HEK293 (cell line): Measurements from ENCODE around the gene DCP1A.
A peak's percentile ranks its signal among the peaks of the same experiment; 100 is the strongest.

Experiments used
- BCL11B ChIP-seq: fragments of 450-650 bp; formaldehyde crosslinking; IDR thresholded peaks from 2 replicates; pipeline ENCODE4 v1.5.1; 2016; ENCODE audit warnings: low read depth, missing biosample characterization, missing genetic modification characterization
- GLI2 ChIP-seq: fragments of 450-650 bp; formaldehyde crosslinking; IDR thresholded peaks from 2 replicates; pipeline ENCODE4; 2017; ENCODE audit warnings: missing biosample characterization, missing genetic modification characterization, low read depth, borderline replicate concordance
- MEIS1 ChIP-seq: sonication (generic); formaldehyde crosslinking; IDR thresholded peaks from 2 replicates; pipeline ENCODE4 v1.8.1; 2022; ENCODE audit warnings: missing genetic modification reagents, mild to moderate bottlenecking, borderline replicate concordance
- MYNN ChIP-seq: fragments of 450-650 bp; formaldehyde crosslinking; IDR thresholded peaks from 2 replicates; pipeline ENCODE4 v1.5.1; 2016; ENCODE audit warnings: missing biosample characterization, missing genetic modification characterization, borderline replicate concordance
- PRDM1 ChIP-seq: fragments of 450-650 bp; formaldehyde crosslinking; IDR thresholded peaks from 2 replicates; pipeline ENCODE4; 2016; ENCODE audit warnings: missing biosample characterization, missing genetic modification characterization
- WT1 ChIP-seq: fragments of 450-650 bp; formaldehyde crosslinking; IDR thresholded peaks from 2 replicates; pipeline ENCODE4 v1.5.1; 2016; ENCODE audit warnings: missing biosample characterization, missing genetic modification characterization
- ZFP41 ChIP-seq: fragments of 450-650 bp; formaldehyde crosslinking; IDR thresholded peaks from 2 replicates; pipeline ENCODE4 v1.5.1; 2016; ENCODE audit warnings: missing biosample characterization, missing genetic modification characterization, borderline replicate concordance
- ZNF133 ChIP-seq: fragments of 450-650 bp; formaldehyde crosslinking; IDR thresholded peaks from 2 replicates; pipeline ENCODE4 v1.5.1; 2016; ENCODE audit warnings: missing biosample characterization, missing genetic modification characterization
- ZNF202 ChIP-seq: fragments of 450-650 bp; formaldehyde crosslinking; IDR thresholded peaks from 2 replicates; pipeline ENCODE4 v1.5.1; 2016; ENCODE audit warnings: missing biosample characterization, missing genetic modification characterization, borderline replicate concordance
- ZNF23 ChIP-seq: fragments of 450-650 bp; formaldehyde crosslinking; IDR thresholded peaks from 2 replicates; pipeline ENCODE4 v1.5.1; 2016; ENCODE audit warnings: missing biosample characterization, missing genetic modification characterization, borderline replicate concordance
- ZNF311 ChIP-seq: fragments of 450-650 bp; formaldehyde crosslinking; IDR thresholded peaks from 2 replicates; pipeline ENCODE4 v1.5.1; 2017; ENCODE audit warnings: missing biosample characterization, missing genetic modification characterization, borderline replicate concordance
- ZNF335 ChIP-seq: fragments of 450-650 bp; formaldehyde crosslinking; conservative IDR thresholded peaks from 2 replicates; pipeline ENCODE4 v1.5.1; 2016; ENCODE audit warnings: missing biosample characterization, missing genetic modification characterization
- ZNF354C ChIP-seq: fragments of 450-650 bp; formaldehyde crosslinking; IDR thresholded peaks from 2 replicates; pipeline ENCODE4 v1.5.1; 2016; ENCODE audit warnings: missing biosample characterization, missing genetic modification characterization, low read depth, borderline replicate concordance
- ZNF366 ChIP-seq: fragments of 450-650 bp; formaldehyde crosslinking; conservative IDR thresholded peaks from 2 replicates; pipeline ENCODE4 v1.5.1; 2016; ENCODE audit warnings: missing biosample characterization, missing genetic modification characterization
- ZNF423 ChIP-seq: fragments of 450-650 bp; formaldehyde crosslinking; IDR thresholded peaks from 2 replicates; pipeline ENCODE4 v1.5.1; 2016; ENCODE audit warnings: missing biosample characterization, missing genetic modification characterization
- ZNF544 ChIP-seq: fragments of 450-650 bp; formaldehyde crosslinking; IDR thresholded peaks from 2 replicates; pipeline ENCODE4 v1.5.0; 2017; ENCODE audit warnings: missing biosample characterization, missing genetic modification characterization
- ZNF548 ChIP-seq: fragments of 450-650 bp; formaldehyde crosslinking; IDR thresholded peaks from 2 replicates; pipeline ENCODE4 v1.5.1; 2016; ENCODE audit warnings: missing biosample characterization, missing genetic modification characterization
- ZNF626 ChIP-seq: fragments of 450-650 bp; sonication (Bioruptor Pico); formaldehyde crosslinking; IDR thresholded peaks from 2 replicates; pipeline ENCODE4 v1.5.1; 2018; ENCODE audit warnings: missing biosample characterization, missing genetic modification characterization, inconsistent platforms
- ZNF629 ChIP-seq: fragments of 450-650 bp; formaldehyde crosslinking; IDR thresholded peaks from 2 replicates; pipeline ENCODE4 v1.5.1; 2017; ENCODE audit warnings: missing biosample characterization, missing genetic modification characterization
- ZNF658 ChIP-seq: fragments of 450-650 bp; formaldehyde crosslinking; IDR thresholded peaks from 2 replicates; pipeline ENCODE4; 2016; ENCODE audit warnings: missing biosample characterization, missing genetic modification characterization
- ZNF660 ChIP-seq: fragments of 450-650 bp; IDR thresholded peaks from 2 replicates; pipeline ENCODE4 v1.5.1; 2018; ENCODE audit warnings: missing biosample characterization, mild to moderate bottlenecking, missing genetic modification characterization
- ZNF664 ChIP-seq: fragments of 450-650 bp; formaldehyde crosslinking; IDR thresholded peaks from 2 replicates; pipeline ENCODE4 v1.5.1; 2016; ENCODE audit warnings: missing biosample characterization, missing genetic modification characterization
- ZXDB ChIP-seq: fragments of 450-650 bp; formaldehyde crosslinking; IDR thresholded peaks from 2 replicates; pipeline ENCODE4 v1.5.1; 2016; ENCODE audit warnings: missing biosample characterization, missing genetic modification characterization
- TF ChIP-seq, protein P1 (sequence below): fragments of 450-650 bp; formaldehyde crosslinking; conservative IDR thresholded peaks from 2 replicates; pipeline ENCODE4 v1.5.1; 2016; ENCODE audit warnings: low read depth, missing biosample characterization, missing genetic modification characterization
- TF ChIP-seq, protein P2 (sequence below): fragments of 450-650 bp; formaldehyde crosslinking; IDR thresholded peaks from 2 replicates; pipeline ENCODE4 v1.5.1; 2016; ENCODE audit warnings: missing biosample characterization, missing genetic modification characterization
- TF ChIP-seq, protein P3 (sequence below): fragments of 450-650 bp; formaldehyde crosslinking; IDR thresholded peaks from 2 replicates; pipeline ENCODE4 v1.5.1; 2016; ENCODE audit warnings: missing biosample characterization, missing genetic modification characterization
- TF ChIP-seq, protein P4 (sequence below): fragments of 450-650 bp; formaldehyde crosslinking; IDR thresholded peaks from 2 replicates; pipeline ENCODE4 v1.5.1; 2017; ENCODE audit warnings: missing biosample characterization, missing genetic modification characterization
- TF ChIP-seq, protein P5 (sequence below): fragments of 450-650 bp; formaldehyde crosslinking; IDR thresholded peaks from 2 replicates; pipeline ENCODE4 v1.5.1; 2016; ENCODE audit warnings: missing biosample characterization, missing genetic modification characterization

DCP1A gene

DNA sequence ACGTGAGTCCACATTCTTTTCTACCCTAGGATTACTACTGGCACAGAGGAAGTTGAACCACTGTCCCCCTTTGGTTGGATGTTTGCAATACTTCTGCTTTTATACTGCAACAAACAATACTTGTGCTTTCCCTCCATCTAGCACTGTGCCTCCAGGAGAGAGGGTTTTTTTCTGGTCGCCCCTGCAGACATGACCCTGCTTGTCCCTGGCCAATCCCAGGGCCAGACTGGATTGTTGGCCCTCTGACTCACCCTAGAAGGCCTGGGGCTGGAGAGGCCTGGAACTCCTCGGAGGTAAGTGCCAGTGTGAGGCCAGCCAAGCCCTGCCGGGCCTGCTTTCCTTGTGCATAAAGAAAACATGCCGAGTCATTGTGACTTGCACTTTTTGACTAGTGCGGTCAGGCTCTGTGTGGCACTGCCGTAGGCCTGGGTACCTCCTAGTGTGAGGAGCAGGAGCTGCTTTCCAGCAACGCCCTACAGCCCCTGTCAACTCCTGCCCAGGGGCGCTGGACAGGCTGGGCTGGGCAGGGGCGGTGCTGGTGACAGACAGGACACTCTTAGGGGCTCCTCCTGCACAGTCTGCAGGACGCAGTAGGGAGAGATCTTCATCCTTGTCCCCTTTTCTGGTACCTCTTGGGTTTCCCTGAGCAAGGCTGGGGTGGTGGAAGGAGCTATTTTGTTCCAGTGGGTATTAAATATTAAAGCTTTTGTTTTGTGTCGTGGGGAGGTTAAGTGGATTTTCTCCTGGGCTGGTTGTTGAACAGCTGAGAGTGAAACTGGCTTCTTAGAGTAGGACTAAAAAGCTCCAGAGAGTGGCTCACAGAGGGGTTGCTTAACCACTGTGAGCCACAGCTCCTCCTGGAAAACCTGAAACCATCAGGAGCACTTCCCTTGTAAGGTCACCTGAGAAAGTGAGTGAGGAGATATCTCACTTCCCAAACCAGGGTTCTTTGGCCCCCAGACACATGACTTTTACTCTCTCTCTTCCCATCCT, 77.2 kb downstream of the DCP1A start (continued):
- TF ChIP-seq BCL11B (tag by site-specific recombination): no peak
- TF ChIP-seq, protein P1, sequence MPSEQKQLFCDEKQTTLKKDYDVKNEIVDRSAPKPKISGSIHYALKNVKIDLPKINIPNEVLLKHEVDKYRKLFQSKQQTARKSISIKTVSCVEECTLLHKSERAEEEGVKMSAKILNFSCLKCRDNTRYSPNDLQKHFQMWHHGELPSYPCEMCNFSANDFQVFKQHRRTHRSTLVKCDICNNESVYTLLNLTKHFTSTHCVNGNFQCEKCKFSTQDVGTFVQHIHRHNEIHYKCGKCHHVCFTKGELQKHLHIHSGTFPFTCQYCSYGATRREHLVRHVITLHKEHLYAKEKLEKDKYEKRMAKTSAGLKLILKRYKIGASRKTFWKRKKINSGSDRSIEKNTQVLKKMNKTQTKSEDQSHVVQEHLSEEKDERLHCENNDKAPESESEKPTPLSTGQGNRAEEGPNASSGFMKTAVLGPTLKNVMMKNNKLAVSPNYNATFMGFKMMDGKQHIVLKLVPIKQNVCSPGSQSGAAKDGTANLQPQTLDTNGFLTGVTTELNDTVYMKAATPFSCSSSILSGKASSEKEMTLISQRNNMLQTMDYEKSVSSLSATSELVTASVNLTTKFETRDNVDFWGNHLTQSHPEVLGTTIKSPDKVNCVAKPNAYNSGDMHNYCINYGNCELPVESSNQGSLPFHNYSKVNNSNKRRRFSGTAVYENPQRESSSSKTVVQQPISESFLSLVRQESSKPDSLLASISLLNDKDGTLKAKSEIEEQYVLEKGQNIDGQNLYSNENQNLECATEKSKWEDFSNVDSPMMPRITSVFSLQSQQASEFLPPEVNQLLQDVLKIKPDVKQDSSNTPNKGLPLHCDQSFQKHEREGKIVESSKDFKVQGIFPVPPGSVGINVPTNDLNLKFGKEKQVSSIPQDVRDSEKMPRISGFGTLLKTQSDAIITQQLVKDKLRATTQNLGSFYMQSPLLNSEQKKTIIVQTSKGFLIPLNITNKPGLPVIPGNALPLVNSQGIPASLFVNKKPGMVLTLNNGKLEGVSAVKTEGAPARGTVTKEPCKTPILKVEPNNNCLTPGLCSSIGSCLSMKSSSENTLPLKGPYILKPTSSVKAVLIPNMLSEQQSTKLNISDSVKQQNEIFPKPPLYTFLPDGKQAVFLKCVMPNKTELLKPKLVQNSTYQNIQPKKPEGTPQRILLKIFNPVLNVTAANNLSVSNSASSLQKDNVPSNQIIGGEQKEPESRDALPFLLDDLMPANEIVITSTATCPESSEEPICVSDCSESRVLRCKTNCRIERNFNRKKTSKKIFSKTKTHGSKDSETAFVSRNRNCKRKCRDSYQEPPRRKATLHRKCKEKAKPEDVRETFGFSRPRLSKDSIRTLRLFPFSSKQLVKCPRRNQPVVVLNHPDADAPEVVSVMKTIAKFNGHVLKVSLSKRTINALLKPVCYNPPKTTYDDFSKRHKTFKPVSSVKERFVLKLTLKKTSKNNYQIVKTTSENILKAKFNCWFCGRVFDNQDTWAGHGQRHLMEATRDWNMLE (tag by site-specific recombination): peak; percentile 39; the same call in 1 of the 2 replicates
- TF ChIP-seq ZNF423 (tag by site-specific recombination): no peak
- TF ChIP-seq ZNF548: no peak
- TF ChIP-seq ZNF660: peak; percentile 43; the same call in 1 of the 2 replicates
- no peak for TF ChIP-seq ZNF629 (tag by site-specific recombination)
- TF ChIP-seq MEIS1: no peak
- TF ChIP-seq ZNF626 (tag by site-specific recombination): no peak
- TF ChIP-seq ZNF544 (tag by site-specific recombination): no peak
- TF ChIP-seq ZNF366 (tag by site-specific recombination): no peak
- TF ChIP-seq ZNF335 (tag by site-specific recombination): peak; percentile 59
- TF ChIP-seq ZFP41 (tag by site-specific recombination): no peak
- TF ChIP-seq ZNF23 (tag by site-specific recombination): no peak
- TF ChIP-seq WT1 (tag by site-specific recombination): no peak
- no peak for TF ChIP-seq ZNF664
- no peak for TF ChIP-seq GLI2 (tag by site-specific recombination)
- TF ChIP-seq ZXDB (tag by site-specific recombination): peak; percentile 81
- no peak for TF ChIP-seq ZNF658
- no peak for TF ChIP-seq ZNF354C (tag by site-specific recombination)
- TF ChIP-seq ZNF311 (tag by site-specific recombination): no peak
- TF ChIP-seq, protein P2, sequence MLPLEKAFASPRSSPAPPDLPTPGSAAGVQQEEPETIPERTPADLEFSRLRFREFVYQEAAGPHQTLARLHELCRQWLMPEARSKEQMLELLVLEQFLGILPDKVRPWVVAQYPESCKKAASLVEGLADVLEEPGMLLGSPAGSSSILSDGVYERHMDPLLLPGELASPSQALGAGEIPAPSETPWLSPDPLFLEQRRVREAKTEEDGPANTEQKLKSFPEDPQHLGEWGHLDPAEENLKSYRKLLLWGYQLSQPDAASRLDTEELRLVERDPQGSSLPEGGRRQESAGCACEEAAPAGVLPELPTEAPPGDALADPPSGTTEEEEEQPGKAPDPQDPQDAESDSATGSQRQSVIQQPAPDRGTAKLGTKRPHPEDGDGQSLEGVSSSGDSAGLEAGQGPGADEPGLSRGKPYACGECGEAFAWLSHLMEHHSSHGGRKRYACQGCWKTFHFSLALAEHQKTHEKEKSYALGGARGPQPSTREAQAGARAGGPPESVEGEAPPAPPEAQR (tag by site-specific recombination): no peak
- TF ChIP-seq, protein P3, sequence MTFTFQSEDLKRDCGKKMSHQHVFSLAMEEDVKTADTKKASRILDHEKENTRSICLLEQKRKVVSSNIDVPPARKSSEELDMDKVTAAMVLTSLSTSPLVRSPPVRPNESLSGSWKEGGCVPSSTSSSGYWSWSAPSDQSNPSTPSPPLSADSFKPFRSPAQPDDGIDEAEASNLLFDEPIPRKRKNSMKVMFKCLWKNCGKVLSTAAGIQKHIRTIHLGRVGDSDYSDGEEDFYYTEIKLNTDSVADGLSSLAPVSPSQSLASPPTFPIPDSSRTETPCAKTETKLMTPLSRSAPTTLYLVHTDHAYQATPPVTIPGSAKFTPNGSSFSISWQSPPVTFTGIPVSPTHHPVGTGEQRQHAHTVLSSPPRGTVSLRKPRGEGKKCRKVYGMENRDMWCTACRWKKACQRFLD (tag by site-specific recombination): no peak
- TF ChIP-seq, protein P4, sequence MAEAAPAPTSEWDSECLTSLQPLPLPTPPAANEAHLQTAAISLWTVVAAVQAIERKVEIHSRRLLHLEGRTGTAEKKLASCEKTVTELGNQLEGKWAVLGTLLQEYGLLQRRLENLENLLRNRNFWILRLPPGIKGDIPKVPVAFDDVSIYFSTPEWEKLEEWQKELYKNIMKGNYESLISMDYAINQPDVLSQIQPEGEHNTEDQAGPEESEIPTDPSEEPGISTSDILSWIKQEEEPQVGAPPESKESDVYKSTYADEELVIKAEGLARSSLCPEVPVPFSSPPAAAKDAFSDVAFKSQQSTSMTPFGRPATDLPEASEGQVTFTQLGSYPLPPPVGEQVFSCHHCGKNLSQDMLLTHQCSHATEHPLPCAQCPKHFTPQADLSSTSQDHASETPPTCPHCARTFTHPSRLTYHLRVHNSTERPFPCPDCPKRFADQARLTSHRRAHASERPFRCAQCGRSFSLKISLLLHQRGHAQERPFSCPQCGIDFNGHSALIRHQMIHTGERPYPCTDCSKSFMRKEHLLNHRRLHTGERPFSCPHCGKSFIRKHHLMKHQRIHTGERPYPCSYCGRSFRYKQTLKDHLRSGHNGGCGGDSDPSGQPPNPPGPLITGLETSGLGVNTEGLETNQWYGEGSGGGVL (tag by site-specific recombination): no peak
- TF ChIP-seq, protein P5, sequence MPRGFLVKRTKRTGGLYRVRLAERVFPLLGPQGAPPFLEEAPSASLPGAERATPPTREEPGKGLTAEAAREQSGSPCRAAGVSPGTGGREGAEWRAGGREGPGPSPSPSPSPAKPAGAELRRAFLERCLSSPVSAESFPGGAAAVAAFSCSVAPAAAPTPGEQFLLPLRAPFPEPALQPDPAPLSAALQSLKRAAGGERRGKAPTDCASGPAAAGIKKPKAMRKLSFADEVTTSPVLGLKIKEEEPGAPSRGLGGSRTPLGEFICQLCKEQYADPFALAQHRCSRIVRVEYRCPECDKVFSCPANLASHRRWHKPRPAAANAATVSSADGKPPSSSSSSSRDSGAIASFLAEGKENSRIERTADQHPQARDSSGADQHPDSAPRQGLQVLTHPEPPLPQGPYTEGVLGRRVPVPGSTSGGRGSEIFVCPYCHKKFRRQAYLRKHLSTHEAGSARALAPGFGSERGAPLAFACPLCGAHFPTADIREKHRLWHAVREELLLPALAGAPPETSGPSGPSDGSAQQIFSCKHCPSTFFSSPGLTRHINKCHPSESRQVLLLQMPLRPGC (tag by site-specific recombination): no peak
- no peak for TF ChIP-seq MYNN (tag by site-specific recombination)
- TF ChIP-seq ZNF202 (tag by site-specific recombination): no peak
- TF ChIP-seq ZNF133 (tag by site-specific recombination): no peak
- peak; percentile 82 for TF ChIP-seq PRDM1 (tag by site-specific recombination)
